HUDEP-2 (cell line): ENCODE measurements around the gene GABRG3.

ENCODE experiments used
- DNase-seq, 76 experiments: peaks; one replicate each; lab custom pipeline; 2025; ENCODE audit not compliant: unreplicated experiment in 76 of 76; lab: John Stamatoyannopoulos, UW

GABRG3 gene

GRCh38 chr15:27448234-27448633, 477.3 kb downstream of the GABRG3 start:
- no peak for DNase-seq

- DNase-seq, result no peak
Measured at GRCh38 chr15:27448986-27449385, 478.0 kb downstream of the GABRG3 start.

- DNase-seq, result no peak
Measured at GRCh38 chr15:27449941-27450340, 479.0 kb downstream of the GABRG3 start.

GRCh38 chr15:27454281-27455075, 483.5 kb downstream of the GABRG3 start:
- DNase-seq, result no peak

- no peak for DNase-seq
Measured at GRCh38 chr15:27456807-27457206, 485.8 kb downstream of the GABRG3 start.

GRCh38 chr15:27457766-27458165, 486.8 kb downstream of the GABRG3 start:
- DNase-seq, result no peak

- no peak for DNase-seq
Measured at GRCh38 chr15:27458345-27459084, 487.5 kb downstream of the GABRG3 start.

- DNase-seq, result no peak
Measured at GRCh38 chr15:27459836-27460235, 488.9 kb downstream of the GABRG3 start.

GRCh38 chr15:27461181-27461580, 490.2 kb downstream of the GABRG3 start:
- DNase-seq, result no peak

- no peak for DNase-seq
Measured at GRCh38 chr15:27463525-27464088, 492.6 kb downstream of the GABRG3 start.

GRCh38 chr15:27464941-27465612, 494.1 kb downstream of the GABRG3 start:
- no peak for DNase-seq

- DNase-seq, result no peak
Measured at GRCh38 chr15:27466758-27467157, 495.8 kb downstream of the GABRG3 start.

- no peak for DNase-seq
Measured at GRCh38 chr15:27468151-27468591, 497.2 kb downstream of the GABRG3 start.

- no peak for DNase-seq
Measured at GRCh38 chr15:27473845-27474244, 502.9 kb downstream of the GABRG3 start.

- no peak for DNase-seq
Measured at GRCh38 chr15:27475395-27475794, 504.4 kb downstream of the GABRG3 start.

- no peak for DNase-seq
Measured at GRCh38 chr15:27479296-27480140, 508.5 kb downstream of the GABRG3 start.

GRCh38 chr15:27480141-27480530, 509.2 kb downstream of the GABRG3 start:
- no peak for DNase-seq

- DNase-seq, result no peak
Measured at GRCh38 chr15:27480642-27481041, 509.7 kb downstream of the GABRG3 start.

GRCh38 chr15:27481768-27482167, 510.8 kb downstream of the GABRG3 start:
- DNase-seq, result no peak

- no peak for DNase-seq
Measured at GRCh38 chr15:27482287-27482686, 511.3 kb downstream of the GABRG3 start.
